Measurements from ENCODE around the gene ADAM8. TPM values are rescaled to one million over a fixed set of nuclear protein-coding genes. Genes with fewer than 3 reads are reported as not detected.
"Not testable (repeated sequence)": the region's sequence is repeated elsewhere in the genome, so short reads cannot be mapped to it uniquely, and the experiment has no call there.

The ADAM8 gene
- total RNA-seq, 2 donors from 2014 or later: 2.3 to 3.8 TPM

- ATAC-seq (no peak), DNase-seq (no peak)
- intact Hi-C loops (cut with DNase I): no loop called here
Measured at GRCh38 chr10:133241501-133242205, 35.0 kb downstream of the ADAM8 start.

- no peak for ATAC-seq
- DNase-seq: no peak
- intact Hi-C loops (cut with DNase I): no loop called here
Measured at GRCh38 chr10:133239990-133240389, 36.7 kb downstream of the ADAM8 start.

- intact Hi-C loops (cut with DNase I): no loop called here
- no peak for DNase-seq
- no peak for ATAC-seq
Measured at GRCh38 chr10:133238466-133238804, 38.2 kb downstream of the ADAM8 start.

- DNase-seq (no peak), ATAC-seq (no peak)
- intact Hi-C loops (cut with DNase I): no loop called here
Measured at GRCh38 chr10:133237588-133238465, 38.8 kb downstream of the ADAM8 start, which contains the start of gene VENTX. TSS of gene VENTX (plus strand) at chr10:133237855. CDS start at chr10:133237915, 60 bp downstream.

- intact Hi-C loops (cut with DNase I): no loop called here
- no peak for ATAC-seq
Measured at GRCh38 chr10:133237241-133237587, 39.5 kb downstream of the ADAM8 start.

GRCh38 chr10:133236401-133237240 is 40.0 kb downstream of the ADAM8 start:
- intact Hi-C loops (cut with DNase I): no loop called here
- ATAC-seq (peak in 1 of 2 donors; percentile 38), DNase-seq (no peak)

More at GRCh38 chr10:133237241-133237587, 39.5 kb downstream of the ADAM8 start:
- no peak for DNase-seq

- DNase-seq (no peak), ATAC-seq (peak; percentile 4 to 51)
- intact Hi-C loops (cut with DNase I): no loop called here
Measured at GRCh38 chr10:133235932-133236331, 40.7 kb downstream of the ADAM8 start.

GRCh38 chr10:133235265-133235855 is 41.3 kb downstream of the ADAM8 start:
- intact Hi-C loops (cut with DNase I): no loop called here
- DNase-seq (no peak), ATAC-seq (peak; percentile 45 to 47)

GRCh38 chr10:133234796-133235195 is 41.9 kb downstream of the ADAM8 start:
- DNase-seq; ATAC-seq; intact Hi-C loops (cut with DNase I): not testable (repeated sequence)

- intact Hi-C loops (cut with DNase I): no loop called here
- ATAC-seq: no peak
- no peak for DNase-seq
Measured at GRCh38 chr10:133231946-133232574, 44.6 kb downstream of the ADAM8 start.

- ATAC-seq: no peak
- intact Hi-C loops (cut with DNase I): no loop called here
- no peak for DNase-seq
Measured at GRCh38 chr10:133231244-133231945, 45.3 kb downstream of the ADAM8 start.

GRCh38 chr10:133230387-133231195 is 46.1 kb downstream of the ADAM8 start:
- ATAC-seq: no peak
- DNase-seq: no peak
- intact Hi-C loops (cut with DNase I): no loop called here

- intact Hi-C loops (cut with DNase I): no loop called here
- ATAC-seq (no peak), DNase-seq (no peak)
Measured at GRCh38 chr10:133230044-133230361, 46.7 kb downstream of the ADAM8 start, which contains the start of gene UTF1. TSS of gene UTF1 (plus strand) at chr10:133230217. CDS start at chr10:133230289, 72 bp downstream.

GRCh38 chr10:133229265-133230043 is 47.2 kb downstream of the ADAM8 start:
- intact Hi-C loops (cut with DNase I): no loop called here
- no peak for ATAC-seq
- no peak for DNase-seq

GRCh38 chr10:133227256-133227655 is 49.4 kb downstream of the ADAM8 start:
- ATAC-seq: no peak
- intact Hi-C loops (cut with DNase I): no loop called here
- DNase-seq: no peak

- DNase-seq (no peak), ATAC-seq (no peak)
- intact Hi-C loops (cut with DNase I): no loop called here
Measured at GRCh38 chr10:133226251-133226808, 50.3 kb downstream of the ADAM8 start.
